Fibroblast of skin of scalp (primary cell): ENCODE measurements around the gene GPRIN2. TPM values are rescaled to one million over a fixed set of nuclear protein-coding genes. Genes with fewer than 3 reads are reported as not detected.
A peak's percentile ranks its signal among the peaks of the same experiment; 100 is the strongest.
"Not testable (repeated sequence)": the region's sequence is repeated elsewhere in the genome, so short reads cannot be mapped to it uniquely, and the experiment has no call there.

Source experiments
- DNase-seq: peaks from one replicate; pipeline ENCODE4 v3.0.0-alpha.2; 2013
- polyA plus RNA-seq, 2 experiments: library from polyadenylated mRNA; unstranded; fragments of 120-200 nt; gene quantifications; one replicate each; pipeline ENCODE4 v1.2.1, GENCODE V29; 2013; ENCODE audit not compliant: insufficient read length in 2 of 2

The GPRIN2 gene
- not detected for polyA plus RNA-seq (2013, experiment 1 of 2; ENCODE audit: insufficient read length)
- polyA plus RNA-seq (2013, experiment 2 of 2; ENCODE audit: insufficient read length): 0.21 TPM

- DNase-seq: no peak
These were observed at the start of gene GPRIN2 for GRCh38 chr10:46556515-46557318. Gene GPRIN2, minus strand, starts transcription at chr10:46556658. Its CDS starts 5,922 bp downstream, at chr10:46550736.

- not testable (repeated sequence) for DNase-seq
These were observed 44.1 kb upstream of the GPRIN2 start for GRCh38 chr10:46600516-46600915.

GRCh38 chr10:46597616-46598246, 41.3 kb upstream of the GPRIN2 start:
- not testable (repeated sequence) for DNase-seq

DNA sequence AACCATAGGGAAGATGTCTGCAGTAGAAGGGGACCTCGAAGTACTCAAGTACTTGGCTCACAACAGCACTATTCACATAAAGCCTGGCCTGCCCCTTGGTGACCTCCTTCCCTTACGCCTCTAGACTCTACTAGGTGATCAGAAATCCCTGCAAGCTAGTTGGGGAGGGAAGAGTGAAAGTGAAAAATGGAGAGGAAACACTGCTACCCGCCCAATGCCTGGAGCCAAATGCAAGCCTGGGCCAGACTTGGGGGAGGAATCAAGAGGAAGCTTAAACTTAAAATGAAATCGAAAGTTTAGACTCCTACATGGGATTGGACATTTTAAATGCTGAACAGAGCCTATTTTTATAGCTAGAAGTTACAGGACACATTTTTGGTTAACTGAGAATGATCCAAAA, 40.1 kb upstream of the GPRIN2 start:
- DNase-seq: not testable (repeated sequence)

GRCh38 chr10:46594453-46595063, 38.1 kb upstream of the GPRIN2 start:
- not testable (repeated sequence) for DNase-seq

DNA sequence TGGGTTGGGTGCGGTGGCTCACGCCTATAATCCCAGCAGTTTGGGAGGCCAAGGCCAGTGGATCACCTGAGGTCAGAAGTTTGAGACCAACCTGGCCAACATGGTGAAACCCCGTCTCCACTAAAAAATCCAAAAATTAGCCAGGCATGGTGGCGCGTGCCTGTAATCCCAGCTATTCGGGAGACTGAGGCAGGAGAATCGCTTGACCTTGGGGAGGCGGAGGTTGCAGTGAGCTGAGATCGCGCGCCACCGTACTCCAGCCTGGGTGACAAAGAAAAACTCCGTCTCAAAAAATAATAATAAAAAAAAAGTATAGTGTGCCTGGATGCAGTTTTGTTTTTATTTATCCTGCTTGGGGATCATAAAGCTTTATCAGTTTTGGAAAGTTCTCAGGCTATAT, 36.8 kb upstream of the GPRIN2 start:
- not testable (repeated sequence) for DNase-seq

- DNase-seq: not testable (repeated sequence)
These were observed 34.6 kb upstream of the GPRIN2 start for GRCh38 chr10:46591053-46591452.

- DNase-seq: not testable (repeated sequence)
These were observed 33.1 kb upstream of the GPRIN2 start for GRCh38 chr10:46589589-46589988.

DNA sequence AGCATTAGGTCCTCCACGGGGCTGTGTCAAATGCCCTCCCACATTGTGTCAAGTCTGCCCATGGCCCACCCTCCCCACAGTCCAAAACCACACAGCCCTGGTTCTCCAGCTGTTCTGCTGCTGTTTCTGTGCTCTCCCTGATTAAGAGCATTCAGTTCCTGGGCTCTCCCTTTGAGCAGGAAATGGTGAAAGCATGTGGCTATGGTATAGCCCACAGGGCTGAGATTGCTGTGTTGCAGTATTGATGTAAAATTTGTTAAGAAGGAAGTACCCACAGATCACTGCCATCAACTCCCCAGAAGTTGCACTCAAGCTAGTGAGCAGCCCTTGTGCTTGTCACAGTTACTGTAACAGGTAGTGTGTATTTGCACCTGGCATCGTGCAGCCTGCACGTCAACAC, 31.8 kb upstream of the GPRIN2 start:
- DNase-seq: not testable (repeated sequence)

- DNase-seq: not testable (repeated sequence)
These were observed 31.1 kb upstream of the GPRIN2 start for GRCh38 chr10:46587546-46587945.

GRCh38 chr10:46585246-46585645, 28.8 kb upstream of the GPRIN2 start:
- DNase-seq: not testable (repeated sequence)

DNA sequence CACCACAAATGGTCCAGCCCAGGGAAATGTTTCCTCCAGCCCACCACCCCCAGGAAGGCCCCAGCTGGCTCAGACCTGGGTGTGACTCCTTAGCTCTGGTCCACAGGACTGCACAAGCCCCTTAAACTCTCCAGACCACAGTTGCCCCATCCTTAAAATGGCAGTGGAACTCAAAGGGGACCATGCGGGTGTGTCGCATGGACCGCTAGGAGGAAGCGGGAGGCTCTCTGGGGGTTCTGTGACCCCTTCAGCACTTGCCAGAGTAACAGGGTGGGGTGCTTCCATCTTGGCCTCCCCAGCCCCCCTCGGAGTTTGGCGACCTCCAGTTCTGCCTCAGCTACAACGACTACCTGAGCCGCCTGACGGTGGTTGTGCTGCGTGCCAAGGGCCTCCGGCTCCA, 27.7 kb upstream of the GPRIN2 start:
- not testable (repeated sequence) for DNase-seq

DNA sequence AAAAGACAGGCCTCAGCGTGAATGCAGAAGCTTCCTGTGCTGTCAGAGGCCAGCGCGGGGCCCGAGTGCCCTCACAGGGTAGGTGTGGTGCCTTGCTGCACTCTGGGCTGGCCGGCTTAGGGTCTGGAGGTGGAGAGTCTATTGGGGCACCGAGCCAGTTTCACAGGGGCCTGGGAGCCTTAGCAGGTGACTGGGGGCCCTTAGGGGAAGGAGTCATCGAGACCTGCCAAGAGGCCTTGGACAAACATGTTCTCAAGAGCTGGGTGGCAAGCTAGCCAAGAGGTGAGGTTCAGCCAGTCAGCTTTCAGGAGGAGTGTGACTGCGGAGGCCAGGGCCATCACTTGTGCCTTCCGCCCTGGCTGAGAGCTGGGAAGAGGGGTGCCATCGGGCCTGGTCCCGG, 26.1 kb upstream of the GPRIN2 start:
- not testable (repeated sequence) for DNase-seq

DNA sequence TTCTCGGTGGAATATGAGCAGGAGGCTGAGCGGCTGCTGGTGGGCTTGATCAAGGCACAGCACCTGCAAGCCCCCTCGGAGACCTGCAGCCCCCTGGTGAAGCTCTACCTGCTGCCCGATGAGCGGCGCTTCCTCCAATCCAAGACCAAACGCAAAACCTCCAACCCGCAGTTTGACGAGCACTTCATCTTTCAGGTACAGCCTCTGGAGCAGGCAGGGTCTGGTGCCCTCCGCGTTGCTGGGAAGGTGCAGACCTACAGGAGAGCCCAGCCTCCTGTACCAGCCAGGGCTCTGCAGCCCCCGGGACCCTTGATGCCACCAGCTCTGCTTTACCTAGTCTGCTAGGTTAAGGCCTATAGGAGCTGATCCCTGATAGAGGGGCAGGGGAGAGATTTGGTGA, 25.5 kb upstream of the GPRIN2 start:
- not testable (repeated sequence) for DNase-seq

DNA sequence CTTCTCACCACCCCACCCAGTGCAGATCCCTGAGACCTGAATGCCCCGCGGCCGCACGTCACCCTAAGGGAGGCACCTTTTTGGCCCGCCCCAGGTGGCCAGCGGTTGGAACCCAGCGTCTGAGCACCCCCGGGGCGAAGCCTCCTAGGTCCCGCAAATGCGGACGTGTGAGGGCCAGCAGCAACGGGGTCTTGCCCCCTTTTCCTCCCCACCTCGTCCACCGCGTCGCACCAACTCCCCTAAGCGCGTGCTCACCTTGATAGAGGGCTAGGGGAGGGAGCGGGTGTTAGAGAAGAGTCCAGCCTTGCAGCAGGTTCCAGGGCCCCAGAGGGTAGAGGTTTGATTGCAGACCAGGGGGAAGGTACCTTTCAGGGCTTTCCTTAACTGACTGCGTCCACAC, 22.9 kb upstream of the GPRIN2 start:
- DNase-seq: not testable (repeated sequence)

GRCh38 chr10:46578474-46579178, 22.2 kb upstream of the GPRIN2 start, which contains the start of gene SYT15:
Gene SYT15, plus strand, starts transcription at chr10:46579128. Its CDS starts 41 bp downstream, at chr10:46579169.
- not testable (repeated sequence) for DNase-seq

DNA sequence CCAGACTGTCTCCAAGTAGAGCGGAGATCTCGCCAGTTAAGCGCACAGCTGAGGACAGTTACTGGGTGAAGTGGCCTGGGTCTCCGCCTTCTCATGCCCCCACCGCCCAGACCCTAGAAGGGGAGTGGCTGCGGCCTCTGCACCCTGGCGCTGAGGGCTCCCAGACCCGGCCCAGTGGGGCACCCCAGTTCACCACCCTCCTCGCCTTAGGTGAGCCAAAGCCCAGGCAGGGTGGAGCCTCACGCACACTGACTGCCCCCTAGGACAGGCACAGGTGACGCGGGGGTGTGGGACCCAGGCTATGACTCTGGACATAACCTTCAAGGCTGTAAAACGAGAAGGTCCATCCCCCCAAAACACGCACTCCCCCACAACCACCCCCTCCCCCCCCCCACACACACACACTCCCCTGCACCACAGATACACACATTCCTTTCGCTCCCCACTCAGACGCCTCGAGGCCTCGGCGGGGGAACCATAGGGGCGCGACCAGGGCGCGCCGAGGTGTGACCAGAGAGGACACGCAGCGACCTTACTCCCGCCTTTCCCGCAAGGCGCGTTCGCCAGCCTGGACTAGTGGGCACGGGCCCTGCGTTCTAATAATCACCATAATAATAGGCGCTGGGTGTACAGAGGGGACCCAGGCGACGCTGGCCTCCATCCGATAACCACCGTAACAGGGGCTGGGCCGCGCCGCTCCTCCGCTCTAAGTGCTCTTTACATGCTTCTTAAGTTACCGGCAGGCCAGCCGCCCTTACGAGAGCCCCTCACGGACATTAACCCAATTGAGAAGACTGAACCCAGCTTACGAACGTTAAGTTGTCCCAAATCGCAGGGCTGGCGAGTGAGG, 21.4 kb upstream of the GPRIN2 start:
- not testable (repeated sequence) for DNase-seq

DNA sequence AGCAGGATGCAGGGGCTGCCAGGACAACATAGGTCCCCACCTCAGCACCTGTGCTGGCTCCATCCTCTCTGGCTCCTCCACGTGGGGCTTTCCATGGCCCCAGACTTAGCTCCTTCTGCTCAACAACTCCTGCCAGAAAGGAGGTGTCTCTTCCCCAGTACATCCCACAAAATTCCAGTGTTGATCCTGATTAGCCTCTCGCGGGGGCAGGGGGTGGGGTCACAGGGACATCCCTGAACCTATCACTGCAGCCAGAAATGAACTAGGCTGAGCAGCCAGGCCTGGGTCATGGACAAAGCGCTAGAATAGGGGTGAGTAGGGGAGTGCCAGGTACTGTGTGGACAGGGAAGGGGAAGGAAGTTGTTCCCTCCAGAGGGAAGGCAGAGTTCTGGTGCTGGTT, 17.4 kb upstream of the GPRIN2 start:
- DNase-seq: not testable (repeated sequence)

GRCh38 chr10:46573314-46573713, 16.9 kb upstream of the GPRIN2 start:
- peak; percentile 27 for DNase-seq

- not testable (repeated sequence) for DNase-seq
These were observed 16.3 kb upstream of the GPRIN2 start for GRCh38 chr10:46572765-46573164.

DNA sequence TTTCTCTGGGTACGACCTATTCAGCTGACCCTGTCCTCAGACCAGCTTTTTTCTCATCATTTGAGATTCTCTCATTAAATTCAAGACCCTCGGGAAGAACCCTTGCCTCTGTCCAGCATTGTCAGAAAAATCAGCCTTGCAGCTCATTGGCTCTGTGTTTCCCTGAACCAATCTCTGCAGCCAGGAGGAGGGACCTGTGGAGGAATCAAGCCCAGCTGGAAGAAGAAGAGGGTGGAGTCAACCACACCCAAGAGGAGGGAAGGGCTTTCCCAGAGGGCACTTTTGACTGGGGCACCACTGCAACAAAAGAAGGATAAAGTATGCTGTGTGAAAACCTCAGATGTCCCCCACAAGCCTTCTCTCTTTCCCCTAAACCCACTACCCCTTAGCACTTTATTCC, 14.2 kb upstream of the GPRIN2 start:
- not testable (repeated sequence) for DNase-seq
